Measurements from ENCODE around the gene NIPBL.
"Not testable (repeated sequence)": the region's sequence is repeated elsewhere in the genome, so short reads cannot be mapped to it uniquely, and the experiment has no call there.

NIPBL gene

DNA sequence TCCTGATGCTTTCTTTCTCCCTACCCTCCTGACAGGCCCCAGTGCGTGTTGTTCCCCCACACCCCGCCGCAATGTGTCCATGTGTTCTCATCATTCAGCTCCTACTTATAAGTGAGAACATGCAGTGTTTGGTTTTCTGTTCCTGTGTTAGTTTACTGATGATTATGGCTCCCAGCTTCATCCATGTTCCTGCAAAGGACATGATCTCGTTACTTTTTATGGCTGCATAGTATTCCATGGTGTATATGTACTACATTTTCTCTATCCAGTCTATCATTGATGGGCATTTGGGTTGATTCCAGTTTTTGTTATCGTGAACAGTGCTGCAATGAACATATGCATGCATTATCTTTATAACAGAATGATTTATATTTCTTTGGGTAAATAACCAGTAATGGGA is 222.7 kb downstream of the NIPBL start:
- DNase-seq, result not testable (repeated sequence)

DNA sequence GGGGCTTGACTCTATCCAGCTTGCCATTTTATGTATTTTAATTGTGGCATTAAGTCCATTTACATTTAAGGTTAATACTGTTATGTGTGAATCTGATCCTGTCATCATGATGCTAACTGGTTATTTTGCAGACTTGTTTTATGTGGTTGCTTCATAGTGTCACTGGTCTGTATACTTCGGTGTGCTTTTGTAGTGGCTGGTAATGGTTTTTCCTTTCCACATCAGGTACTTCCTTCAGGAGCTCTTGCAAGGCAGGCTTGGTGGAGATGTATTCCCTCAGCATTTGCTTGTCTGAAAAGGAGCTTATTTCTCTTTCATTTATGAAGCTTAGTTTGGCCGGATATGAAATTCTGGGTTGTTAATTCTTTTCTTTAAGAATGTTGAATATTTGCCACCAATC is 226.7 kb downstream of the NIPBL start:
- DNase-seq, result no peak

DNA sequence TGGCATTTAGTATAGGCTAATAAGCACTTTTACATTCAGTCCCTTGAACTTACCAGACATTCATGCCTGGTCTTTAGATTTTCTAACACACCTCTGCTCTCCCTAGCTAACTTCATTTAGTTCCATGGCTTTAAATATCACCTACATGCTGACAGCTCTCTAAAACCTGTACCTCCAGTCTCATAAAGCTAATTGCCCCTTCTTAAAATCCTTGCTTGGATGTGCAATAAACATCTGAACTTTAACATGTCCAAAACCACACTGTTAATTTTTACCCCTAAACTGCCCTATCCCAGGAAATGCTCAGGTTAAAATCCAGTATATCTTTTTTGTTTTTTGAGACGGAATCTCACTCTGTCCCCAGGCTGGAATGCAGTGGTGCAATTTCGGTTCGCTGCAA is 232.8 kb downstream of the NIPBL start:
- DNase-seq, result no peak

DNA sequence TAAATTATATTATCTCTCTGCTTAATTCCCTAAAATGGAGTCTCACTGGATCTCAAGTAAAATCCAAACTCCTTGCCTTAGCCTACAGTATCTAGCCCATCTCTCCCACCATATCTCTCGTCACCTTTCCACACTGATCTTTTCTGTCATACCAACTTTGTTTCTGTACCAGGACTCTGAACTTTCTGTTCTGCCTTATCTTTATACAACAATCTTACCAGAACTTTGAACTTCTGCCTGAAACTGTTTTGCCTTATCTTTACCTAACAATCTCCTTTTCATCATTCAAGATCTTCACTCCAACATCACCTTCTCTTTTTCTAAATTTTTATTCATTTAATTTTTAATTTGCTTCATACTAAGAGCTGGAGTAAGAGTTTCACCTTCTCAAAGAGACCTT is 233.6 kb downstream of the NIPBL start:
- DNase-seq, result no peak

DNA sequence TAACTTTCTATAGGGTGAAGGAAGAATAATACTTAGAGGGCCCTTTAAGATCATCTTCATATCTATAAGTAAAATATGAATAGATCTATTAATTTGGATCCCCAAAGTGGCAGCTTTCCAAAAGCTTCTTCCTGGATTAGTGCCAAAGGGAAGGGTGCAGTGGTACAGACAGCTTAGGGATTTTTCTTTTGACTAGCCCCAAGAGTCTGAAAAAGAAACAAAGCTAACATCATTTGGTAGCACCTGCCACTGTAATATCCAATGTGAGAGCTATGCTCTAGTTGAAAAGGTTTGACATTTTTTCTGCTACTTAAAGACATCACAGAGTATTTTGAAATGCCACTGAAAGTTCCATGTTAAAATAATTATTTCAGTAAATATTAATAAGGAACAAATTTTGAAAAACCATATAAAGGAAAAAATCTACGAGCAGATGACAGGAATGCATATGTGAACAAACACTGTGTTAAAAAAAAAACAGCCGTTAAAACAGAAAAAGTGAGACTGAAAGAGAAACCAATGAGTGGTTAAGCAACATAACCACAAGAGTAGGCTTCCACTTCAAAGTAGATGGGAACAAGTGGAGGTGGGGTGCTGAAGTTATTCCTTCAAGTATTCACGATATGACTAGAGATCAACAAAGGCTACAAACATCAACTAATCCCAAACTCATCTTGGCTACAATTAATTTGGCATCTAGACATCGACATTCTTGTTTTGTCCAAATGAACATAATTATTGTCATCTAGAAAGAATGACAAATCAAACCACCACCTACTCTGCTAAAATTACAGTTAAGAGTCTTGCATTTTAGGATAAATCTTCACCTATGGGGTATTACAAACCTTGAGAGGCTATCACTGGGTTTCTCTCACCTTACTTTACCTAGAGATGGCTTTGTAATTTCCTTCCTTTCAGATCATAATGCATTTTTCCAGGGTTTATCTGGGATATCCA is 235.1 kb downstream of the NIPBL start:
- no peak for DNase-seq

DNA sequence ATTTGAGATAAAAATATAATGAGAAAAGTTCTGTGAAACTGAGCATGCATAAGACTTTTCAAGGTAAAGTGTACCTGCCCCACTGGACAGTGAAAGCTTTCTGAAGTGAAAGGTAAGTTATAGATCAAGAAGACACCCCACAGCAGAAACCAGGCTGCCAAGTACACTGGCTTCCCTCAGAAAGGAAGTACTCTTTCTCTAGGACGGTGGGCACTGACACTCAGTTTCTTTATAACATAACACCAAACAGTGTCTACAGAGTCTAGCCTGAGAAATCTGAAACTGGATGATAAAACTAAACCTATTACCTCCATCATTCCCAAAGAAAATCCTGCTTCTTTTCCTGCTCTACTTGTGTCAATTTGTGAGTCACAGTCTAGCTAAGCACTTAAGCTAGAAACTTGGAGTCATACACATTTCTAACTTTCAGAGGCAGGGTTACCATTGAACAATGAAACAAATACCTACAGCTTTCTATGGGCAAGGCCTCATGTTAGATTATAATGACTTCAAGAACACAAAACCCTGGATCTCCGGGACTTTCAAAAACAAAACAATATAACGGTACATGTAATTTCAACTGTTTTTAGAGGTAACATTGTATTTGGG is 235.9 kb downstream of the NIPBL start:
- no peak for DNase-seq

All from NCI-H1930 (cell line).